K562 (cell line): ENCODE measurements around the gene AFDN. TPM values are rescaled to one million over a fixed set of nuclear protein-coding genes. Genes with fewer than 3 reads are reported as not detected.

Source experiments
- ATAC-seq: fragments of 200-7000 bp; cut with Tn5 transposase; 3 replicates; pipeline ENCODE4 v1.9.1; 2020; ENCODE audit warnings: moderate library complexity
- BruUV-seq: library from RNA; stranded (reverse); fragments of 400-500 nt; replicated peaks from 2 replicates; lab custom pipeline; 2021; lab: Mats Ljungman, UMichigan
- CTCF ChIA-PET: fragments of 300-600 bp; formaldehyde crosslinking; extraction: SDS; loops from one replicate; lab custom pipeline; 2021; ENCODE audit warnings: low intra/inter-chr PET ratio; lab: Yijun Ruan, JAX
- POLR2A ChIA-PET: fragments of 300-600, 350-650 bp; sonication (Branson Sonifier 250); formaldehyde crosslinking; extraction: SDS; loops from one replicate; lab custom pipeline; 2021; ENCODE audit warnings: antibody characterized with exemption, inconsistent platforms; lab: Yijun Ruan, JAX
- DNase-seq, 4 experiments: peaks; one replicate each; pipeline versions ENCODE4 v3.0.0 to v3.0.0-alpha.2; 2011 to 2018; ENCODE audit warnings: low spot score in 3 of 4, mixed read lengths in 3 of 4; ENCODE audit errors: extremely low read depth in 1 of 4
- FAIRE-seq: peaks from 2 replicates; lab custom pipeline; 2011; peaks lifted over from hg19 to GRCh38; lab: Jason Lieb, UNC
- H2AFZ ChIP-seq: 2 replicates; pipeline ENCODE4 v1.6.0; 2011; ENCODE audit warnings: low read depth, low read length, control low read depth, inconsistent platforms
- H3K27ac ChIP-seq: fragments of 200-600 bp; 3 replicates; pipeline ENCODE4 v1.8.0; 2011; ENCODE audit warnings: low read depth, mild to moderate bottlenecking, control low read depth, inconsistent platforms, low read length, moderate library complexity, mixed read lengths; ENCODE audit errors: extremely low read depth
- H3K27me3 ChIP-seq, 2 experiments: fragments of 300-600 bp in 1 of 2; 2 replicates in 1 of 2; 3 replicates in 1 of 2; pipeline versions ENCODE4 v1.6.0 to v1.8.0; 2011; ENCODE audit warnings: inconsistent platforms in 2 of 2, low read length in 2 of 2, mild to moderate bottlenecking in 1 of 2, mixed read lengths in 1 of 2, moderate library complexity in 1 of 2; ENCODE audit not compliant: control insufficient read depth in 2 of 2, insufficient read depth in 2 of 2
- H3K36me3 ChIP-seq: fragments of 300-600 bp; 3 replicates; pipeline ENCODE4 v1.8.0; 2011; ENCODE audit warnings: mild to moderate bottlenecking, low read length, inconsistent platforms; ENCODE audit not compliant: control insufficient read depth, insufficient read depth
- H3K4me1 ChIP-seq, 2 experiments: fragments of 200-600 bp in 1 of 2; replicated peaks in 1 of 2; 2 replicates in 1 of 2; 3 replicates in 1 of 2; pipeline versions ENCODE4 v1.5.1 to v1.8.0; 2011; ENCODE audit warnings: inconsistent platforms in 2 of 2, low read length in 2 of 2, mild to moderate bottlenecking in 1 of 2, mixed read lengths in 1 of 2, moderate library complexity in 1 of 2; ENCODE audit not compliant: control insufficient read depth in 2 of 2, insufficient read depth in 2 of 2
- H3K4me2 ChIP-seq: 2 replicates; pipeline ENCODE4 v1.6.1; 2011; ENCODE audit warnings: low read length, control low read depth, inconsistent platforms, mixed read lengths; ENCODE audit not compliant: insufficient read depth
- H3K4me3 ChIP-seq: fragments of 200-600 bp; sonication (generic), shearing (Covaris generic); 2 replicates; pipeline ENCODE4 v1.5.1; 2016; ENCODE audit warnings: control low read depth, inconsistent platforms
- H3K79me2 ChIP-seq: fragments of 200-600 bp; 3 replicates; pipeline ENCODE4 v1.8.0; 2011; ENCODE audit warnings: low read length, inconsistent platforms; ENCODE audit not compliant: control insufficient read depth, insufficient read depth
- H3K9ac ChIP-seq, 2 experiments: 2 replicates each; pipeline versions ENCODE4 v1.6.0 to v1.6.1; 2011; ENCODE audit warnings: low read depth in 2 of 2, low read length in 2 of 2, control low read depth in 1 of 2, inconsistent platforms in 1 of 2, mild to moderate bottlenecking in 1 of 2, mixed read lengths in 1 of 2; ENCODE audit not compliant: insufficient read depth in 1 of 2
- H3K9me1 ChIP-seq: one replicate; pipeline ENCODE4 v1.6.0; 2011; ENCODE audit warnings: inconsistent platforms, mild to moderate bottlenecking, low read length, moderate library complexity; ENCODE audit not compliant: control insufficient read depth, insufficient read depth
- H3K9me3 ChIP-seq: replicated peaks from 2 replicates; pipeline ENCODE4 v1.5.1; 2011; ENCODE audit warnings: low read depth, low read length, inconsistent platforms; ENCODE audit not compliant: control insufficient read depth, insufficient read depth
- H4K20me1 ChIP-seq: replicated peaks from 2 replicates; pipeline ENCODE4 v1.6.1; 2011; ENCODE audit warnings: low read length, inconsistent platforms, mixed read lengths; ENCODE audit not compliant: control insufficient read depth, insufficient read depth
- BACH1 ChIP-seq: fragments of 200-800 bp; sonication (Bioruptor generic); IDR thresholded peaks from 2 replicates; pipeline ENCODE4 v1.6.1; 2016; ENCODE audit warnings: missing genetic modification characterization, missing compliant biosample characterization
- BHLHE40 ChIP-seq: IDR thresholded peaks from 2 replicates; pipeline ENCODE4 v1.6.1; 2011; ENCODE audit warnings: low read length, improper control_type of control experiment
- CBX2 ChIP-seq: fragments of 200-600 bp; sonication (generic); IDR thresholded peaks from one replicate; pipeline ENCODE4 v1.6.1; 2012; ENCODE audit warnings: mild to moderate bottlenecking, low read length, inconsistent platforms; ENCODE audit not compliant: insufficient read depth, poor library complexity, severe bottlenecking
- CBX8 ChIP-seq: fragments of 200-600 bp; sonication (generic); IDR thresholded peaks from 2 replicates; pipeline ENCODE4 v1.6.1; 2012; ENCODE audit warnings: borderline replicate concordance, mixed run types, low read depth, mild to moderate bottlenecking, moderate library complexity, mixed read lengths, low read length, control low read depth, inconsistent platforms; ENCODE audit not compliant: poor library complexity, severe bottlenecking; ENCODE audit errors: extremely low read depth
- MCM3 ChIP-seq: fragments of 450-650 bp; IDR thresholded peaks from 2 replicates; pipeline ENCODE4 v1.6.1; 2016
- MCM7 ChIP-seq, 2 experiments: fragments of 450-650 bp; IDR thresholded peaks; 2 replicates each; pipeline ENCODE4 v1.6.1; 2016 to 2018
- MTA2 ChIP-seq: fragments of 450-650 bp; IDR thresholded peaks from 2 replicates; pipeline ENCODE4 v1.6.1; 2016; ENCODE audit warnings: low read depth
- NCOA1 ChIP-seq: fragments of 450-650 bp; IDR thresholded peaks from 2 replicates; pipeline ENCODE4 v1.6.1; 2016; ENCODE audit warnings: low read depth
- RNF2 ChIP-seq: sonication (generic); IDR thresholded peaks from 2 replicates; pipeline ENCODE4 v1.6.1; 2016
- ZNF143 ChIP-seq: sonication (generic); formaldehyde crosslinking; IDR thresholded peaks from 2 replicates; pipeline ENCODE4 v1.9.0; 2022; ENCODE audit warnings: mild to moderate bottlenecking, missing genetic modification reagents
- ZNF785 ChIP-seq: fragments of 250-450 bp; sonication (Bioruptor Pico); IDR thresholded peaks from 2 replicates; pipeline ENCODE4 v1.4.0; 2020; ENCODE audit warnings: mild to moderate bottlenecking
- WGBS: fragments of 100-300 bp; shearing (Covaris generic); methylation state at CpG from one replicate; pipeline ENCODE4 v1.1.6; 2016; ENCODE audit warnings: low coverage, mixed read lengths; ENCODE audit not compliant: insufficient coverage; ENCODE audit errors: missing lambda C conversion rate; 5-methylcytosine and 5-hydroxymethylcytosine counted together
- in situ Hi-C: fragments of 300-500 bp; cut with MboI; formaldehyde crosslinking; loops from 4 replicates; pipeline ENCODE4 v1.15.0; 2018; ENCODE audit warnings: inconsistent platforms, mixed read lengths
- intact Hi-C: fragments of 100-400 bp; cut with micrococcal nuclease; formaldehyde crosslinking; loops from 2 replicates; pipeline ENCODE4 v1.14.2; 2022
- polyA plus RNA-seq, 8 experiments: library from polyadenylated mRNA; depleted of rRNA in 4 of 8; stranded (reverse) in 5 of 8; unstranded in 3 of 8; fragments of >200 nt; fragmentation: Nextera tagmentation in 2 of 8; fragmentation: Illumina TruSeq in 1 of 8; extraction: Ambion mirVana in 2 of 8; extraction: Trizol in 1 of 8; gene quantifications; 2 replicates each; pipeline versions ENCODE4 v1.2.1 to v1.2.3, GENCODE V29; 2011 to 2014; ENCODE audit warnings: inconsistent platforms in 1 of 8, missing spikeins in 1 of 8
- total RNA-seq, 7 experiments: library from RNA; depleted of rRNA in 6 of 7; stranded (reverse); fragments of >200 nt in 6 of 7; fragmentation: Illumina TruSeq in 2 of 7; extraction: Trizol in 2 of 7; gene quantifications; 2 replicates each; pipeline versions ENCODE4 v1.2.1 to v1.2.3, GENCODE V29; 2011 to 2021; ENCODE audit warnings: low replicate concordance in 1 of 7
- TF ChIP-seq, protein P1 (sequence below): fragments of 250-450 bp; sonication (Bioruptor Pico); IDR thresholded peaks from 2 replicates; pipeline ENCODE4 v1.4.0; 2020; ENCODE audit warnings: mild to moderate bottlenecking, moderate library complexity

Gene AFDN
- total and polyA plus RNA-seq, 9 of the 15 experiments (the other 6 are each of a cell fraction or from before 2014, with no cell fraction given) = 7.2 to 129 (median 105) TPM

- Histone ChIP-seq H3K9me3 (no peaks in the 10 kb centered on the region), H3K9me1 (no peaks in the 10 kb centered on the region), H4K20me1 (no peaks in the 10 kb centered on the region; the same call in 1 of the 2 replicates), H3K9ac (no peak overlapping the region), H3K4me3 (no peak overlapping the region), H3K27me3 (peaks cover 55 to 81% of the 10 kb centered on the region in 2 experiments), H3K36me3 (no peaks in the 10 kb centered on the region), H3K27ac (no peak overlapping the region)
- ATAC-seq (no peak), DNase-seq (no peak), FAIRE-seq (no peak)
- WGBS = 11% methylated on average over 6 of the region's 6 CpGs
- intact Hi-C loops = no loop called here
- CTCF ChIA-PET = no interaction called here
- POLR2A ChIA-PET = interaction anchor here (0.7 kb wide), 1 partner anchor 81 kb away, joined by 3 read pairs; no protein-coding TSS in a partner anchor
- in situ Hi-C loops = no loop called here
- no peak for TF ChIP-seq BACH1 (tag)
- peak; percentile 17; the same call in 1 of the 2 replicates for TF ChIP-seq RNF2
- peak; percentile 84 for TF ChIP-seq CBX8
- TF ChIP-seq, all 486 proteins: peak for 2
- peaks cover 0 to 29% of the 10 kb centered on the region in 2 experiments; a peak in 3 of 5 replicates for H3K4me1 ChIP-seq
- no TSS peak for BruUV-seq
- H3K4me2 ChIP-seq = no peak overlapping the region
- no peaks in the 10 kb centered on the region for H3K79me2 ChIP-seq
- no peak overlapping the region for H2AFZ ChIP-seq
Observed at GRCh38 chr6:167800549-167800948, 26.2 kb upstream of the AFDN start.

DNA sequence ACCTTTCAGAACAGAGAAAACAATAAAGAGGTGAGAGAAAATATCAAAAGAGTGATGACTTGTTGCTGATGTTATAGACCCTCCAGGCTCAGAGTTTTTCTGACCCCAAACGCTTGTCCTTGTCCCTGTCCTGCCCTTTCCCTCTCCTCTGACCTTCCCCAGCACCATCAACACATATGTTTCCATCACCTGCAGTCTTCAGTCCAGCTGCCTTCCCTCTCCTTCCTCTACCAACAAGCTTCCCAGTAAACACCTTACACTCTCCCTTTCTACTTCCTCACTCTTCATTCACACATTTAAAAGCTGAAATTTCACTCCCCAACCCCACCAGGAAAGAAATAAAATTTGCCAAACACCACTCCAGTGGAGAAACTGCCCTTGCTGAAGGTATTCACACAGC lies 25.4 kb upstream of the AFDN start:
- H2AFZ ChIP-seq = no peak overlapping the region
- H3K9me3 ChIP-seq = no peaks in the 10 kb centered on the region
- peaks cover 48 to 74% of the 10 kb centered on the region in 2 experiments for H3K27me3 ChIP-seq
- FAIRE-seq = no peak
- in situ Hi-C loops = no loop called here
- POLR2A ChIA-PET = interaction anchor here (0.6 kb wide), 1 partner anchor 275 kb away, joined by 3 read pairs; no protein-coding TSS in a partner anchor
- ATAC-seq = no peak
- CTCF ChIA-PET = no interaction called here
- no peak overlapping the region for H3K9ac ChIP-seq
- intact Hi-C loops = no loop called here
- 0% methylated on average over 1 of the region's 1 CpG for WGBS
- no peak for DNase-seq
- no peaks in the 10 kb centered on the region for H3K9me1 ChIP-seq
- no peak overlapping the region for H3K27ac ChIP-seq
- H3K4me3 ChIP-seq = no peak overlapping the region
- H3K4me1 ChIP-seq = peaks cover 1 to 23% of the 10 kb centered on the region in 2 experiments; a peak in 3 of 5 replicates
- no peaks in the 10 kb centered on the region for H3K36me3 ChIP-seq
- H3K4me2 ChIP-seq = no peak overlapping the region
- no peak for TF ChIP-seq NCOA1
- TF ChIP-seq MCM3 = peak; percentile 74; the same call in 1 of the 2 replicates
- no peak for TF ChIP-seq ZNF785 (CRISPR knock-in tag)
- TF ChIP-seq CBX2 = peak; percentile 64
- TF ChIP-seq MTA2 = no peak
- TF ChIP-seq BHLHE40 = no peak
- TF ChIP-seq MCM7 (IDR thresholded peaks at IDR 0.05) = 0 out of 4 replicates have a peak, but pooled peaks of 1 of the 2 experiments have one; percentile 66
- TF ChIP-seq, protein P1, sequence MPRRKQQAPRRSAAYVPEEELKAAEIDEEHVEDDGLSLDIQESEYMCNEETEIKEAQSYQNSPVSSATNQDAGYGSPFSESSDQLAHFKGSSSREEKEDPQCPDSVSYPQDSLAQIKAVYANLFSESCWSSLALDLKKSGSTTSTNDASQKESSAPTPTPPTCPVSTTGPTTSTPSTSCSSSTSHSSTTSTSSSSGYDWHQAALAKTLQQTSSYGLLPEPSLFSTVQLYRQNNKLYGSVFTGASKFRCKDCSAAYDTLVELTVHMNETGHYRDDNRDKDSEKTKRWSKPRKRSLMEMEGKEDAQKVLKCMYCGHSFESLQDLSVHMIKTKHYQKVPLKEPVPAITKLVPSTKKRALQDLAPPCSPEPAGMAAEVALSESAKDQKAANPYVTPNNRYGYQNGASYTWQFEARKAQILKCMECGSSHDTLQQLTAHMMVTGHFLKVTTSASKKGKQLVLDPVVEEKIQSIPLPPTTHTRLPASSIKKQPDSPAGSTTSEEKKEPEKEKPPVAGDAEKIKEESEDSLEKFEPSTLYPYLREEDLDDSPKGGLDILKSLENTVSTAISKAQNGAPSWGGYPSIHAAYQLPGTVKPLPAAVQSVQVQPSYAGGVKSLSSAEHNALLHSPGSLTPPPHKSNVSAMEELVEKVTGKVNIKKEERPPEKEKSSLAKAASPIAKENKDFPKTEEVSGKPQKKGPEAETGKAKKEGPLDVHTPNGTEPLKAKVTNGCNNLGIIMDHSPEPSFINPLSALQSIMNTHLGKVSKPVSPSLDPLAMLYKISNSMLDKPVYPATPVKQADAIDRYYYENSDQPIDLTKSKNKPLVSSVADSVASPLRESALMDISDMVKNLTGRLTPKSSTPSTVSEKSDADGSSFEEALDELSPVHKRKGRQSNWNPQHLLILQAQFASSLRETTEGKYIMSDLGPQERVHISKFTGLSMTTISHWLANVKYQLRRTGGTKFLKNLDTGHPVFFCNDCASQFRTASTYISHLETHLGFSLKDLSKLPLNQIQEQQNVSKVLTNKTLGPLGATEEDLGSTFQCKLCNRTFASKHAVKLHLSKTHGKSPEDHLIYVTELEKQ (CRISPR knock-in tag) = no peak
- no peak for TF ChIP-seq ZNF143
- BruUV-seq = no TSS peak
- H3K79me2 ChIP-seq = no peaks in the 10 kb centered on the region
- no peaks in the 10 kb centered on the region; the same call in 1 of the 2 replicates for H4K20me1 ChIP-seq
